GM18868 (cell line): ENCODE results near the gene ULK1.

Experiments
- ATAC-seq: cut with Tn5 transposase; IDR thresholded peaks from one replicate; pipeline ENCODE4 v1.9.1; 2021; ENCODE audit warnings: mild to moderate bottlenecking, moderate library complexity; ENCODE audit not compliant: unreplicated experiment

Gene ULK1

GRCh38 chr12:131894313-131894860 lies at the start of gene ULK1:
ULK1 (plus strand) TSS chr12:131894622; CDS start chr12:131895002, 380 bp downstream.
- peak; percentile 87 for ATAC-seq

- no peak for ATAC-seq
Observed at GRCh38 chr12:131844656-131845055, 49.8 kb upstream of the ULK1 start.

DNA sequence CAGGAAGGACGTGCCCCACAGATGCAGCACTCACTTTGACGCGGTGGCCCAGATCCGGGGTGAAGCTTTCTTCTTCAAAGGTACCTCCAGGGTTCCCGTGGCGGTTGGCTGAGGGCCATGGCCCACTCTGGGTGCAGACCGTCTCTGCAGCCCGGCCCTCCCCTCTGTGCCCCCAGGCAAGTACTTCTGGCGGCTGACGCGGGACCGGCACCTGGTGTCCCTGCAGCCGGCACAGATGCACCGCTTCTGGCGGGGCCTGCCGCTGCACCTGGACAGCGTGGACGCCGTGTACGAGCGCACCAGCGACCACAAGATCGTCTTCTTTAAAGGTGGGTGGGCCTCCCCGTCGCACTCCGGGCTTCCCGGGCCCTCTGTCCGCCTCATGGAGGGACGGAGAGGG lies 49.3 kb upstream of the ULK1 start:
- ATAC-seq: no peak

DNA sequence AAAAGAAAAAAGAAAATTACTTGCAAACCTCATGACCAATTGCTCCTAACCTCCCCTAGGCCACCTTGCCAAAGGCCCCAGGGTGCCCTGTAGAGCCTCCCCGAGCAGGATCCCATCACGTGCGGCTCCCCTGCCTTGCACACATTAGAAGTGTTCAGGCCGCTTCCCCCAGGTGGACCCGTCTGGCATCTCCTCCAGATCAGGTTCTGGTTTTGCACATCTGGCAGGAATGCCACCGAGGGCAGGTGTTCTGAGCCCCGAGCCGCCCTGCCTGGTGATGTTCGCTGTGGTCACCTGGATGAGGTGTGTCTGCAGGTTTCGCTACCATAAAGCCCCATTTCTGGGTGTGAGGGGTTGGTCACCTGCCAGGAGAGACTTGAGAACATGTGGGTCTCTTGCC lies 47.0 kb upstream of the ULK1 start:
- no peak for ATAC-seq

DNA sequence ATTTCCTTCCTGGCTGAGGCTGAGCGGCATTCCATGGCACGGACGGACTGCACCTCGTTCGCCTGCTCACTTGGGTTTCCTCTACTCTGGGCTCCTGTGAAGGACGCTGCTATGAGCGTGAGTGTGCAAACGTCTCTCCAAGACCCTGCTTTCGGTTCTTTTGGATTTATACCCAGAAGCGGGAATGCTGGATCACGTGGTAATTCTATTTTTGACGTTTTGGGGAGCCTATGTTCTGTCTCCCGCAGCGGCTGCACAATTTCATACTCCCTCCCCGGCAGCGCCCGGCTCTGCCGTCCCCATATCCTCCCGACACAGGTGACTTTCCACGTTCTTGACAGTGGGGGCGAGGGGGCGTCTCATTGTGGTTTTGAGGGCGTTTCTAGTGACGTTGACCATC lies 45.7 kb upstream of the ULK1 start:
- ATAC-seq: no peak

DNA sequence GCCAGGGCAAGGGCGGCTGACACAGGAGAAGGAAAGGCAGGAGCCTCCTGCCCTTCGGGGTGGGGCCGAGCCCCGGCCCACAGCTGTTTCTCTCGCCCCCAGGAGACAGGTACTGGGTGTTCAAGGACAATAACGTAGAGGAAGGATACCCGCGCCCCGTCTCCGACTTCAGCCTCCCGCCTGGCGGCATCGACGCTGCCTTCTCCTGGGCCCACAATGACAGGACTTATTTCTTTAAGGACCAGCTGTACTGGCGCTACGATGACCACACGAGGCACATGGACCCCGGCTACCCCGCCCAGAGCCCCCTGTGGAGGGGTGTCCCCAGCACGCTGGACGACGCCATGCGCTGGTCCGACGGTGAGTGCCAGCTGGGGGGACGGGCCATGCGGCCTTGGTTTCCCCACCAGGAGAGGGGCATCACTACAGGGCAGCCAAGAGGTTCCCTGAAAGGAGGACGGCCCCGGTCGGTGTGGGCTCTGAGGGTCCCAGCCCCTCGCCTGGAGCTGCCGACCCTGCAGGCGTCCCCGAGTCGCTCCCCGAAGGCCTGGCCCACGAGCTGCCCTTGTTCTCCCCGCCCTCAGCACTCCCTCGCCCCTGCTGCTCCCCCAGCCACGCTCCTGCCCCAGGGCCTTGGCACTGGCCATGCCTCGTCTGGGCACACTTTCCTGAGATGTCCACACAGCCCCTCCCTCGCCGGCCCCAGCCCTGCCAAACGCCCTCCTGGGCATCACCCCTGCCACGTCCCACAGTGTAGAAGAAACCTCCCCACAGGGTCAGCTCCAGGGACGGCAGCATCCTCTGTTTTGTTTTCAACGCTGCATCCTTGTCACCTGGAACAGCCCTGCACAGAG lies 44.5 kb upstream of the ULK1 start:
- no peak for ATAC-seq

DNA sequence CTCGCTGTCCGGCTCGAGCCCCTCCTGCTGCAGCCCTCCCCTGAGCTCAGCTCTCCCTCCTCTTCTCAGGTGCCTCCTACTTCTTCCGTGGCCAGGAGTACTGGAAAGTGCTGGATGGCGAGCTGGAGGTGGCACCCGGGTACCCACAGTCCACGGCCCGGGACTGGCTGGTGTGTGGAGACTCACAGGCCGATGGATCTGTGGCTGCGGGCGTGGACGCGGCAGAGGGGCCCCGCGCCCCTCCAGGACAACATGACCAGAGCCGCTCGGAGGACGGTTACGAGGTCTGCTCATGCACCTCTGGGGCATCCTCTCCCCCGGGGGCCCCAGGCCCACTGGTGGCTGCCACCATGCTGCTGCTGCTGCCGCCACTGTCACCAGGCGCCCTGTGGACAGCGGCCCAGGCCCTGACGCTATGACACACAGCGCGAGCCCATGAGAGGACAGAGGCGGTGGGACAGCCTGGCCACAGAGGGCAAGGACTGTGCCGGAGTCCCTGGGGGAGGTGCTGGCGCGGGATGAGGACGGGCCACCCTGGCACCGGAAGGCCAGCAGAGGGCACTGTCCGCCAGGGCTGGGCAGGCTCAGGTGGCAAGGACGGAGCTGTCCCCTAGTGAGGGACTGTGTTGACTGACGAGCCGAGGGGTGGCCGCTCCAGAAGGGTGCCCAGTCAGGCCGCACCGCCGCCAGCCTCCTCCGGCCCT lies 43.4 kb upstream of the ULK1 start:
- no peak for ATAC-seq

DNA sequence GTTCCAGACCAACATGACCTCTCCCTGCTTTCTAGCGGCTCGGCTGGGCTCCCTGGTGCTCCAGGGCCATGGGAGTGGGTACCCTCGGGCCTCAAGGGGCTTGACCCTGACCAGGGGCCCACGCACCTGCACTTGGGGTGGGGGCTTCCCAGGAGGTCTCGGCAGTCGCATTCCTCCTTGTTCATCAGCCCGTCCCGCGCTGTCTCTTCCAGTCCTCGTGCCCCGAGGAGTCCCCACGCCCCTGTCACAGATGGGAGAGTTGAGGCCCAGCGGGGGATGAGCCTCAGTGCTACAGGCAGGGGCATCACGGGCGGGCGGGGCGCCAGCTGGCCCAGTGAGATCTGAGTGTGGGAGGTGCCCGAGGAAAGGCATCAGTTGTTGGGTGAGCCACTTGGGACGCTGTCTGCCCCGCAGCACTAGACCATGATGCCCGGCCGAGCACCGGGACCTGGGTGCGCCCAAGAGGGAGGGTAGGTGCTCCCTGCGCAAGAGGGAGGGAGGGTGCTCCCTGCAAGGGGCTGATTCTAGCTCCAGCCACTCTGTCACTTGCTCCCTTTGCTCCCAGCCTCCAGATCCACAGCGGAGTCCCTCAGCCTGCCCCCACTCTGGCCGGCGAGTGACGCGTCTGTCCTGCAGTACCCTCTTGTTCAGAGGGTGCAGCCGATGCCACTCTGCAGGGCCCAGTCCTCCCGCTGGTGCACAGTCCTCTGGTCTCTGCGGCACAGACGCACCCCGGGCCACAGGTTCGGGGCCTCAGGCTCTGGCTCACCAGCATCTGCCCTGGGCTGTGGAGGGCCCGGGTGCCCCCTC lies 42.5 kb upstream of the ULK1 start:
- ATAC-seq: no peak

- no peak for ATAC-seq
Observed at GRCh38 chr12:131852551-131853299, 41.7 kb upstream of the ULK1 start.

- no peak for ATAC-seq
Observed at GRCh38 chr12:131853832-131854797, 40.3 kb upstream of the ULK1 start.

- ATAC-seq: no peak
Observed at GRCh38 chr12:131854861-131855476, 39.5 kb upstream of the ULK1 start.

- ATAC-seq: no peak
Observed at GRCh38 chr12:131855521-131856142, 38.8 kb upstream of the ULK1 start.

DNA sequence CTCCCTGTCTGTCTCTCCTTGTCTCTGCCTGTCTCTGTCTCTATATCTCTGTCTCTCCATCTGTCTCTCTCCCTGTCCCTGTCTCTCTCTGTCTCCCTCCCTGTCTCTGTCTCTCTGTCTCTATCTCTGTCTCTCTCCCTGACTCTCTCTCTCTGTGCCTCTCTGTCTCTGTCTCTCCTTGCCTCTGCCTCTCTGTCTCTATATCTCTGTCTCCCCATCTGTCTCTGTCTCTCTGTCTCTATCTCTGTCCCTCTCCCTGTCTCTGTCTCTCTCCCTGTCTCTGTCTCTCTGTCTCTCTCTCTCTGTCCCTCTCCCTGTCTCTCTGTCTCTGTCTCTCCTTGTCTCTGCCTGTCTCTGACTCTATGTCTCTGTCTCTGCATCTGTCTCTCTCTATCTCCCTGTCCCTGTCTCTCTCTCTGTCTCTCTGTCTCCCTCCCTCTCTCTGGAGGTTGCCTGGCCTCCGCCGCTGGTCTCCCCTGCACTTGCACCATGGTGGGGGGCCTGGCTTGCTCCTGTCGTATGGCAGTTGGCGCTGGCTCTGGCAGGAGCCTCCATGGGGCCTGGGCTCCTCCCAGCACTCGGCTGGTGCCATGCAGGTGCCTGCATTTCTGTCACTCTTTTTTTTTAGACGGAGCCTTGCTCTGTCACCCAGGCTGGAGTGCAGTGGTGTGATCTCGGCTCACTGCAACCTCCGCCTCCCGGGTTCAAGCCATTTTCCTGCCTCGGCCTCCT lies 37.9 kb upstream of the ULK1 start:
- ATAC-seq: no peak

DNA sequence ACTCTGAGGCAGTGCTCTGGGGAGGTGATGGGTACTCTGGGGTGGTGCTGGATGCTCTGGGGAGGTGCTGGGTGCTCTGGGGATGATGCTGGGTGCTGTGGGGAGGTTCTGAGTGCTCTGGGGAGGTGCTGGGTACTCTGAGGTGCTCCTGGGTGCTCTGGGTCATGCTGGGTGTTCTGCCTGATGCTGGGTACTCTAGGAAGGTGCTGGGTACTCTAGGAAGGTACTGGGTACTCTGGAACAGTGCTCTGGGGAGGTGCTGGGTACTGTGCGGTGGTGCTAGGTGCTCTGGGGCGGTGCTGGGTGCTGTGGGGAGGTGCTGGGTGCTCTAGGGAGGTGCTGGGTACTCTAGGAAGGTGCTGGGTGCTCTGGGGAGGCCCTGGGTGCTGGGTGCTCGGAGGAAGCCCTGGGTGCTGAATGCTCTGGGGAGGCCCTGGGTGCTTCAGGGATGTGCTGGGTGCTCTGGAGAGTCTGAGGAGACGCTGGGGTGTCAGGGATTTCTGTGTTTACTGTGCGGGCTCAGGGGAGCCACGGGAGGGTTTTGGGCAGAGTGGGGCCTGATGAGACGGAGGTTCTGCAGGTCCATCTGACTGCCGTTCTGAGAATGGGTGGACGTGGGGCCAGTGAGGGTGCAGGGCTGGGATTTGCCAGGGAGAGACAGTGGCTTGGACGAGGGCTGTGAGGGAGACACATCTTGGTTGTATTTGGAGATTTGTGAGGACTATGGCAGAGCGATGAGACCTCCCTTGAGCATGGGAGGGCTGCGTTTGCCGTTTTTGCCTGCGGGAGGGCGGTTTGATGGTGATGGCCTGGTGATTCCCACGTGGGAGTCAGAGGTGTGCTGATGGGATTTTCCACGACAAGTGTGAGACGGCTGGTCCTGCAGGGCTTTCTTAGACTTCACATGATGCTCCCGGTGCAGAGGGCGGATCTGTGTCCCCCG lies 36.2 kb upstream of the ULK1 start:
- no peak for ATAC-seq

DNA sequence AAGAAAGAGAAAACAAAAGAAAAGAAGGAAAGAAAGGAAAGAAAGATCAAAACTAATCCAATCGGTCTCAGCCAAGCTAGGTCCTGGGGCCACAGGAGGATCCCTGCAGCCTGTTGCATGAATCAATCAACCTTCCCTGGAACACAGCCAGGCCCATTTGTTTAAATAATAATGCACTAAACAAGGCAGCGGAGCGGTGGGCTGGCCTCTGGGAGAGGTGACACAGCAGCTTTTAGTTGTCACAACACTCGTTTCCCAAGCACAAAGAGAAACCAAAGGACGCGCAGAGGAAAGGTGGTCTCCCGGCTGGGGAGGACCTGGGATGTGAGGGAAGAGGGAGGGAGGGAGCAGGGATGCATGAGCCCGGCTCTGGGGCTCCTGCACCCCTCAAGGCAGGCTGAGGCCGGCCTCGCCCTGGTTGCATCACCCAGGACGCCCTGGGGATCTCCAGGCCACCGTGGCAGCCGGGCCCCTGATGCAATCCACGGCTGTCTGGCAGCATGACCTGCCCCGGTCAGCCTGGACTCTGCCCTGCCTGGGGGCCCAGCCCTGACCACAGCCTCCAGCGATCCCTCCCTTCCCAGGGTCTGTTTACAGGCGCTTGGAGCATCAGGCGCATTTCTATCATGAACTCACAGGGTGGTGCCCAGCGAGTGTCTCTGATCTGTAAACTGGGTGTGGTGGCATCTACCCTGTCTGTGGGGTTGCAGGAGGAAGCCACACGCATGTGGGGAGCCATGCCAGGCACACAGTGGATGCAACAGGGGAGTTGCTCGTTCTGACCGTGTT lies 33.8 kb upstream of the ULK1 start:
- ATAC-seq: no peak
